Gastroesophageal sphincter (tissue), 4 donors: ENCODE results near the gene NDFIP1. TPM values are rescaled to one million over a fixed set of nuclear protein-coding genes. Genes with fewer than 3 reads are reported as not detected.
A peak's percentile ranks its signal among the peaks of the same experiment; 100 is the strongest.

Experiments used
- ATAC-seq: fragments of 150-250 bp; one replicate; pipeline ENCODE4 v1.9.1; 2016; ENCODE audit warnings: mild to moderate bottlenecking, moderate library complexity
- H3K27ac ChIP-seq, 4 donors: fragments of 200-600 bp; sonication (generic) in 3 of 4; 1 replicate in 3 of 4; 2 replicates in 1 of 4; pipeline ENCODE4 v1.5.1; 2016 to 2019
- H3K27me3 ChIP-seq: fragments of 200-600 bp; sonication (generic); one replicate; pipeline ENCODE4 v1.5.1; 2019
- H3K36me3 ChIP-seq, 2 donors: fragments of 200-600 bp; sonication (generic); one replicate each; pipeline ENCODE4 v1.5.1; 2019; ENCODE audit warnings: control low read depth in 1 of 2
- H3K4me1 ChIP-seq, 3 donors: fragments of 200-600 bp; sonication (generic); 1 replicate in 2 of 3; 2 replicates in 1 of 3; pipeline ENCODE4 v1.5.1; 2016 to 2019; ENCODE audit warnings: control low read depth in 2 of 3
- H3K4me3 ChIP-seq, 2 donors: fragments of 200-600 bp; sonication (generic); one replicate each; pipeline ENCODE4 v1.5.1; 2019; ENCODE audit warnings: mild to moderate bottlenecking in 1 of 2, moderate library complexity in 1 of 2
- H3K9me3 ChIP-seq, 3 donors: fragments of 200-600 bp; sonication (generic); one replicate each; pipeline ENCODE4 v1.5.1; 2017 to 2019; ENCODE audit warnings: control low read depth in 2 of 3
- EP300 ChIP-seq: sonication (generic); formaldehyde crosslinking; IDR thresholded peaks from one replicate; pipeline ENCODE4 v1.6.1; 2017; ENCODE audit warnings: antibody characterized with exemption, mild to moderate bottlenecking
- POLR2A ChIP-seq, 2 donors: fragments of 450-650 bp; IDR thresholded peaks; one replicate each; pipeline ENCODE4 v1.6.1; 2017; ENCODE audit warnings: antibody characterized with exemption in 2 of 2, mild to moderate bottlenecking in 2 of 2, moderate library complexity in 1 of 2
- POLR2AphosphoS5 ChIP-seq: sonication (generic); formaldehyde crosslinking; IDR thresholded peaks from one replicate; pipeline ENCODE4 v1.6.1; 2017; ENCODE audit warnings: antibody characterized with exemption
- WGBS, 2 donors: methylation state at CpG; one replicate each; pipeline ENCODE4 v1.1.5; 2018; ENCODE audit warnings: low coverage in 1 of 2; 5-methylcytosine and 5-hydroxymethylcytosine counted together
- total RNA-seq, 4 donors: library from RNA; depleted of rRNA; stranded (reverse); fragments of >200 nt; gene quantifications; one replicate each; pipeline ENCODE4 v1.1.0, GENCODE V29; 2016
- TF ChIP-seq, protein P1 (sequence below), 4 experiments: fragments of 200-600 bp in 2 of 4; fragments of 450-650 bp in 2 of 4; sonication (generic) in 1 of 4; IDR thresholded peaks; one replicate each; pipeline ENCODE4 v1.5.1; 2017 to 2019; ENCODE audit warnings: antibody characterized with exemption in 4 of 4, mild to moderate bottlenecking in 2 of 4, moderate library complexity in 2 of 4

The NDFIP1 gene, protein sequence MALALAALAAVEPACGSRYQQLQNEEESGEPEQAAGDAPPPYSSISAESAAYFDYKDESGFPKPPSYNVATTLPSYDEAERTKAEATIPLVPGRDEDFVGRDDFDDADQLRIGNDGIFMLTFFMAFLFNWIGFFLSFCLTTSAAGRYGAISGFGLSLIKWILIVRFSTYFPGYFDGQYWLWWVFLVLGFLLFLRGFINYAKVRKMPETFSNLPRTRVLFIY
- 10 to 100 TPM; 62.4 to 86.7 (median 81.6) TPM for total RNA-seq

DNA sequence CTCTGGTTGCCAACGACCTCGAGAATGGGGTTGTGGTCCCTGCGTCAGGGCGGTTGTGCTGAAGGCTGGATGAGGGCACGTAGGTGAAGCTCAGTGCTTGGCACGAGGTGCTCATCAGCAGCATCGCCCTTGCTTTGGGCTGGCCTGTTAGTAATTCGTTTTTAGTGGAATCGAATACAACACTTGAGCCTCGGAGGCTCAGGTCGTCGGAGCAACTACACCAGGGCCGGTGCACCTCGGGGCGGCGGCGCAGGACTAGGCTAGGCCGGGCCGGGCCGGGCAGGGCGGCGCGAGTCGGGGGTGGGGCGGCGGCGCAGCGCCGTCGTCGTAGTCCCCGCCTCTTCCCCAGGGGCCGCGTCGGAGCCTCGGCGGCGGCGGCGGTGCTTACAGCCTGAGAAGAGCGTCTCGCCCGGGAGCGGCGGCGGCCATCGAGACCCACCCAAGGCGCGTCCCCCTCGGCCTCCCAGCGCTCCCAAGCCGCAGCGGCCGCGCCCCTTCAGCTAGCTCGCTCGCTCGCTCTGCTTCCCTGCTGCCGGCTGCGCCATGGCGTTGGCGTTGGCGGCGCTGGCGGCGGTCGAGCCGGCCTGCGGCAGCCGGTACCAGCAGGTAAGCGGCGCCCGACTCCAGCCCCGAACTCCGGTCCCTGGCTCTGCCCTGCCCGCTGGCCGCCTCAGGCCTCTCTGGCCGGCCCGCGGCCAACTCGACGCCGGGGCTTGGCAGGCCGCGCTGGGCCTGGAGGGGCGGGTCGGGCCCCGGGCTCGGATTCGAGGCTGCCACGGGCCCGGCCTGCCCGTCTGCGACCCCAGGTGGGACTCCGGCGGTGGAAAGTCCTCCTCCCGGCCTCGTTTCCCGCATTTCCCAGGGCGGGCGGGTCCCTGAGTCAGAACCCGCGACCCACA, at the start of gene NDFIP1:
TSS of gene NDFIP1 (plus strand) at position 348 of the 899 bp plus-strand sequence. CDS start at position 544, 196 bp downstream.
- peaks cover 5 to 49% (median 7%) of the 10 kb centered on the region in 3 donors for H3K4me1 ChIP-seq
- no peaks in the 10 kb centered on the region for H3K36me3 ChIP-seq
- ATAC-seq, result peak; percentile 98
- peak within 1 kb of the TSS; percentile 86 to 99 (median 99) for H3K27ac ChIP-seq
- H3K4me3 ChIP-seq, result peak within 1 kb of the TSS; percentile 58 to 89
- no peaks in the 10 kb centered on the region for H3K27me3 ChIP-seq
- no peak for TF ChIP-seq EP300
- peak; percentile 95 to 96 for TF ChIP-seq POLR2A (IDR thresholded peaks at IDR 0.05)
- TF ChIP-seq POLR2AphosphoS5, result peak; percentile 90
- TF ChIP-seq, protein P1, sequence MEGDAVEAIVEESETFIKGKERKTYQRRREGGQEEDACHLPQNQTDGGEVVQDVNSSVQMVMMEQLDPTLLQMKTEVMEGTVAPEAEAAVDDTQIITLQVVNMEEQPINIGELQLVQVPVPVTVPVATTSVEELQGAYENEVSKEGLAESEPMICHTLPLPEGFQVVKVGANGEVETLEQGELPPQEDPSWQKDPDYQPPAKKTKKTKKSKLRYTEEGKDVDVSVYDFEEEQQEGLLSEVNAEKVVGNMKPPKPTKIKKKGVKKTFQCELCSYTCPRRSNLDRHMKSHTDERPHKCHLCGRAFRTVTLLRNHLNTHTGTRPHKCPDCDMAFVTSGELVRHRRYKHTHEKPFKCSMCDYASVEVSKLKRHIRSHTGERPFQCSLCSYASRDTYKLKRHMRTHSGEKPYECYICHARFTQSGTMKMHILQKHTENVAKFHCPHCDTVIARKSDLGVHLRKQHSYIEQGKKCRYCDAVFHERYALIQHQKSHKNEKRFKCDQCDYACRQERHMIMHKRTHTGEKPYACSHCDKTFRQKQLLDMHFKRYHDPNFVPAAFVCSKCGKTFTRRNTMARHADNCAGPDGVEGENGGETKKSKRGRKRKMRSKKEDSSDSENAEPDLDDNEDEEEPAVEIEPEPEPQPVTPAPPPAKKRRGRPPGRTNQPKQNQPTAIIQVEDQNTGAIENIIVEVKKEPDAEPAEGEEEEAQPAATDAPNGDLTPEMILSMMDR (IDR thresholded peaks at IDR 0.05), result peak in 2 of 4 experiments; percentile 5 to 40
- 0% methylated on average over 3 of the region's 103 CpGs; no CpG with 5 or more reads in 1 of the 2 donors for WGBS, 2 donors
- no peaks in the 10 kb centered on the region for H3K9me3 ChIP-seq

DNA sequence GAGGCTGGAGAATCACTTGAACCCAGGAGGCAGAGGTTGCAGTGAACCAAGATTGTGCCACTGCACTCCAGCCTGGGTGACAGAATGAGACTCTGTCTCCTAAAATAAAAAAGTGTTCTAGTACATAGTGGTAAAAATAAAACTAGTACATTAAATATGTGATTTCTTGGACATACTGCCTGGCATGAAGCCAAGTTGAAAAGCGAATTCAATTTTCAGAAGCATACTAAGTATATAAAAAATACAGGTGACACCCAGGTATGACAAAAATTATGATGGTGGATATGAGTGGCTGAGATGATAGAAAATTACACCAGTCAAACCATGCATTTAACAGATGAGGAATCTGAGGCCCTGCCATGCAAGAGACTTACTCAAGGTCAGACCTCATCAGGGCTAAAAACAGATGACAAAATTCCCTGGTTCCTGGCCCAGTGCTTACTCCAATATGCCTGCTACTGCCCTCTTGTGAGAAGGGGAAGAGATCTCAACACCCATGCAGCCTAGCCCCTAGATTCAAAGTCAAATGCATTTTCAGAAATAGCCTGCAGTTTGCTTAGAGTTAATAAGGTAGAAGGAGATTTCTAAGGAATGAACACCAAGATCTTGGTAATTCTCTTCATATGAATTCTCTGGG, 49.2 kb upstream of the NDFIP1 start:
- ATAC-seq, result peak; percentile 35
- Histone ChIP-seq H3K27me3 (no peaks in the 10 kb centered on the region), H3K4me1 (peaks cover 0 to 15% (median 7%) of the 10 kb centered on the region in 3 donors), H3K27ac (no peak overlapping the region), H3K36me3 (no peaks in the 10 kb centered on the region), H3K9me3 (no peaks in the 10 kb centered on the region), H3K4me3 (no peak overlapping the region)
- WGBS, 2 donors, result 63 to 86% methylated on average over 1 of the region's 1 CpG
- no peak for TF ChIP-seq POLR2AphosphoS5
- no peak for TF ChIP-seq POLR2A (IDR thresholded peaks at IDR 0.05)
- TF ChIP-seq EP300, result no peak
- TF ChIP-seq, protein P1 (IDR thresholded peaks at IDR 0.05), result peak in 1 of 4 experiments; percentile 23

DNA sequence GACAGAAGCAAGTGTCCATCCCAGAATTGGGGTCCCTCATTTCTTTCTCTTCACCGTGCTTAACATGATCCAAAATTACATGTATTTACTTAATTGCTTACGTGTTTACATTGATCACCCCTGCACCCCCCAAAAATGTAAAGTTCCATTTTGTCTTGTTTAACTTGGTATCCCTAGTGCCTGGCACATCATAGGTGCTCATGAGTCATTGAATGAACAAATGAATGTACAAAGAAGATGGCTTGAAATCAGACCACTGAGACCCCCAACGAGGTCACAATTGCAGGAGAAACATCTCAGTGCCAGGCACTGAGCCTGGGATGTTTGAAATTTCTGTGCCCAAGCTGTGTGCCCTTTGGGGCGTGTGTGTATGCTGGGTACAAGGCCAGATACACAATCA, 45.2 kb upstream of the NDFIP1 start:
- TF ChIP-seq POLR2A (IDR thresholded peaks at IDR 0.05), result no peak
- TF ChIP-seq, protein P1 (IDR thresholded peaks at IDR 0.05), result no peak
- no peak for TF ChIP-seq EP300
- no peak for TF ChIP-seq POLR2AphosphoS5
- no peak overlapping the region for H3K27ac ChIP-seq
- no peak overlapping the region for H3K4me3 ChIP-seq

DNA sequence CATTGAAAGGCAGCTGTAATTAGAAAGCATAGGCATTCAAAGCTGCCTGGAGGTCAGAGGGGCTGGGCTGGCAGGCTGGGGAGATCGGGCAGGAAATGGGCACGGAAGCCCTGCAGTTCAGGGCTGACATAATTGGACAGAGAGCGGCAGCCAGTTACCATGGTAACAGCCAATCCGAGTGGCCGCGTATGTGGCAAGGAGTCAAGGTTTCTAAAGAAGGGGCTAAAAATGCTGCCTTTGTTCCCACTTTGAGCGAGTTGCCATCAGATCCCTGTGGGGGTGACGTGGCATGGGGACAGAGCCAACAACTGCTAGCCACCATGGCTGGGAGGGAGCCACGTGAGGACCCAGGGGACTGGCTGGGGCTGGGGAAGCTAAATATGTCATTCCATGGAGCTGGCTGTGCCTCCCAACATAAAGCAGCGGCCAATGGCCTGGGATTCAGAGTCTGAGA, 44.7 kb upstream of the NDFIP1 start:
- ATAC-seq, result peak; percentile 66

More for the DNA sequence above, 45.2 kb upstream of the NDFIP1 start:
- H3K9me3 ChIP-seq, result no peaks in the 10 kb centered on the region
- WGBS, 2 donors, result 68 to 88% methylated on average over 2 to 3 of the region's 4 CpGs
- no peaks in the 10 kb centered on the region for H3K36me3 ChIP-seq
- no peaks in the 10 kb centered on the region for H3K27me3 ChIP-seq
- peaks cover 0 to 15% (median 8%) of the 10 kb centered on the region in 3 donors for H3K4me1 ChIP-seq
- ATAC-seq, result no peak

More for the DNA sequence above, 44.7 kb upstream of the NDFIP1 start:
- TF ChIP-seq, protein P1 (IDR thresholded peaks at IDR 0.05), result no peak
- no peak for TF ChIP-seq EP300
- TF ChIP-seq POLR2A (IDR thresholded peaks at IDR 0.05), result no peak
- TF ChIP-seq POLR2AphosphoS5, result no peak
- peak overlapping the region in 1 of 4 donors; percentile 36 for H3K27ac ChIP-seq
- H3K4me1 ChIP-seq, result peaks cover 0 to 15% (median 8%) of the 10 kb centered on the region in 3 donors
- WGBS, 2 donors, result 5% methylated on average over 7 of the region's 10 CpGs; no CpG with 5 or more reads in 1 of the 2 donors
- no peak overlapping the region for H3K4me3 ChIP-seq
- H3K36me3 ChIP-seq, result no peaks in the 10 kb centered on the region
- no peaks in the 10 kb centered on the region for H3K27me3 ChIP-seq
- H3K9me3 ChIP-seq, result no peaks in the 10 kb centered on the region
